ENCODE results near the gene DNAH10.
"Not testable (repeated sequence)": the region's sequence is repeated elsewhere in the genome, so short reads cannot be mapped to it uniquely, and the experiment has no call there.

The DNAH10 gene

DNA sequence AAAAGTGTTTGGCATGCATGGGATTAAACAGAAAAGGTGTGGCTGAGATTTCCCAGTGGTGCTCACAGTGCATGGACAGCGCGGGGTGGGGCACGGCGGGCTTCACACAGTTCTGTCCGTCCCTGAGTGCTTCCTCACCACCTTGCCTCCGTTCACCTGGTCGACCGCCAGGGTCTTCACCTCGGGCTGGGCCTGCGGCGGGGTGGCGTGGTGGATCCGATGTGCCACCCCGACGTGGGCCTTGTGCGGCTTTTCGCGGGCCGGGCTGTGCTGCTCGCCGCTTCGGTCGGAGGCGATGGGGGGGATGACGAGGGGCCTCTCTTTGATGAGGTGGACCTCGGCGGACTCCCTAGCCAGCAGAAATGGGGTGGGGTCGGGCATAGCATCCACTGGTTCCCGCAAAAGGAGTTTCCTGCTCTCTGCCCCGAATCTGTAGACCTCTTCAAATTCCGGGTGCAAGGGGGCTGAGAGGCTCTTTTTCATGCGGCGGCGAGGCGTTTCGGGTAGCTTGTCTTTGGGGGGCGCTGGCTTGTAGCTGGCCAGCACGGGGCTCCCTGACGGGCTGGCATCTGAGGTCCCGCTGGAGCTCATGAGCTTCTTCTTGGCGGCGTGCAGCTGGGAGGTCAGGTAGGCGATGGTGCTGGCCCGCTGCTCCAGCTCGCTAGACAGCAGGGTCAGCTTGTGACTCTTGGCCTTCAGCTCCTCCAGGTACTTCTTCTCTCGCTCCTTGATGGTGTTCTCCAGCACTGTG lies 175.0 kb downstream of the DNAH10 start:
- DNase-seq (ENCODE audit: low spot score) = no peak

DNA sequence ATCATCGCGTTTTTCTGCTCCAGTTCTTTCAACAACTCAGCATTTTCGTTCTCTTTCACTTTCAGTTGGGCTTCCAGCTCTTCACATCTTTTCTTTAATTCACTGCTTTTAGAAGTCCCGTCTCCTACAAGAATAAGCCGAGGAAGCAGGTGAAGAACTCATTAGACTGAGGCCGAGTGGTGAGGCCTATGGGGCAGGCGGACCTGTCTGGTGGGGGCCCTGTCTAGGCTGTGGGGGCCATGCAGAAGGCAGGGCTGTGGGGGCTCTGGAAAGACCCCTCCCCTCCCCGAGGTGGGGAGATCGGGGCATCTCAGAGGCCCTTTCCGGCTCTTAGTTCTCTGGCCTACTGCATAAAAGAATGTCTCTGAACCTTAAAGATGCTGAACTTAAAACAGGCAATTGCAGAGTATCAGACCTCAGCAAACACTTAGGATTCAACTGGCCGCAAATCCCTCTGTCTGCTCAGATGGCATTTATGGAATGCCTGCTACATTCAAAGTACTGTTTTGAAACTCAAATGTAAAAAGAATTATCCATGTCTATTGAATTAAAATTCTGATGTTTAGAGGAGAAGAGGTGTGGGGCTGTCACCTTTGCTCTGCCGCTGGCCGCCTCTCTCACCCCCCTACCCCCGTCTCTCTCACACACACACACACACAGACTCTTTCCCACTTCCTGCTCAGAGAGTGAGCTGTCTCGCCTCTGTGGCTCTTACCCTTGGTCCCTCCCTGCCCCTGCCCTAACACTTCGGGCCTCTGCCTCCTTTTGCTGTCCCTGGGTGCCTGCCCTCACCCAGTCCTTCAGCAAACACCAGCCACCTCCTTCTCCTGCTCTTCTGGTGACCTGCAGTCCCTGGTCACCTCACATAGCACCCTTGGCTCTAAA lies 175.8 kb downstream of the DNAH10 start:
- DNase-seq (ENCODE audit: low spot score) = no peak

DNA sequence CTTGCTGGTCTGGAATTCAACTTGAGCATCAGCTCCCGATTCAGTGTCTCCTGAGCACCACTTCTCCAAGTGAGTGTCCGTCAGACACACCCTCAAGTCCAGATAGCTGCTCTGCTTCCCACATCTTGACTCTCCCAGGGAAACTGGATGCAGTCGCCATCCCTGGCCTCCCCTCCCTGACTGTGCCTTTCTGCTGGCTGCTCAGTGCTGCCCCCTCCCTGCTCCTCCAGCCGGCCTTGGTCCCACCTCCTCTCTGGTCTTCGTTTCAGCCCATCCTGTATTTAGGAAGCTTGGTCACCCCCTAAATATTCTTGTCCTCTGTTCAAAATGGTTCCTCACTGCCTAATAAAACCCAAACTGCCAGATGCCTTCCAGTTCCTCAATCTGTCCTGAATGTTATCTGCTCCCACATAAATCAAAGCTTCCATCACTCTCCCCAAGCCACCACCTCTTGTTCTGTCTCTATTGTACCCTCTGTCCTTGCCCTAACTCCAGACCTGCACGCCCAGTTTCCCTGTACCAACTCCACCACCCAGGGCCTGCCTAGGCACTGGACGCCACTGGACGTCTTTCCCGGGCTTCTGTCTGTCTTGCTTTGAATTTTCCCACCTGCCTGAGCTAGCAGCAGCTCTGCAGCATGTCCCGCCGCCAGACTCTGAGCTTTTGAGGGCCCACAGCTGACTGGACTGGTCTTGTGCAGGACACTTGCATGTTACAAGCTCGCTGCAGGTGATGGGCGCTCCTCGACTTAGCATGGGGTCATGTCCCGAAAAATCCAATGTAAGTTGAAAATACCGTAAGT lies 176.8 kb downstream of the DNAH10 start:
- no peak for DNase-seq (ENCODE audit: low spot score)

GRCh38 chr12:123939716-123940626 lies 177.9 kb downstream of the DNAH10 start:
- no peak for DNase-seq (ENCODE audit: low spot score)

- no peak for DNase-seq (ENCODE audit: low spot score)
These were observed 178.5 kb downstream of the DNAH10 start for GRCh38 chr12:123940627-123940966.

- DNase-seq (ENCODE audit: low spot score) = no peak
These were observed 178.9 kb downstream of the DNAH10 start for GRCh38 chr12:123941000-123941399.

DNA sequence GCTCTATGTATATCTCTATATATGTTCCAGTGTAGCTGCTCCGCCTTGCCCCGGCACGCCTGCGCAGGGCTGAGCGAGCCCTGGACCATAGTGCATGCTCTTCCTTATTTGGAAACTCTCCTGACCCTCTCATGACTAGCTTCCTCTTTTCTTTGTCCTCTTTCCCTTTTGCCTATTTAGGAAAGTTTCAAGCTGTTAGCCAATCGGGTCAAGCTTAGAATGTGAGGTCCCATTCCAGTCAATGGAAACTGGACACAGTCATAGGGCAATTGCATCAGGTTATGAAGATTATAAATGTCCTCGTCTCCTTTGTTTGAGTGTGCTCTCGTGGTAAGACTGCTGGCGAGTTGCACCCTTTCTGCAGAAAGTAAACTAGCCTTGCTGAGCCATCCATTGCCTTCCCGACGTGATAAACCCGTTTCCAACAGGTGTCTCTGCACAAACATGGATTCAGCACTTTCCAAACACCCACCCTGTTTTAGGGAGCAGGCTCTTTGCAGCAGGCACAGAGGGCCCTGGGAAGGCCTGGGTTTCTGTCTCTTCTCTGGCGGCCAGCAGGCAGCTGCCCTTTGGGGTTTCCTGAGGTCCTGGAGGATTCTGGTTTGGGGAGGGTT lies 179.6 kb downstream of the DNAH10 start:
- no peak for DNase-seq (ENCODE audit: low spot score)

GRCh38 chr12:123942238-123942653 lies 180.1 kb downstream of the DNAH10 start:
- peak; percentile 86 for DNase-seq (ENCODE audit: low spot score)

DNA sequence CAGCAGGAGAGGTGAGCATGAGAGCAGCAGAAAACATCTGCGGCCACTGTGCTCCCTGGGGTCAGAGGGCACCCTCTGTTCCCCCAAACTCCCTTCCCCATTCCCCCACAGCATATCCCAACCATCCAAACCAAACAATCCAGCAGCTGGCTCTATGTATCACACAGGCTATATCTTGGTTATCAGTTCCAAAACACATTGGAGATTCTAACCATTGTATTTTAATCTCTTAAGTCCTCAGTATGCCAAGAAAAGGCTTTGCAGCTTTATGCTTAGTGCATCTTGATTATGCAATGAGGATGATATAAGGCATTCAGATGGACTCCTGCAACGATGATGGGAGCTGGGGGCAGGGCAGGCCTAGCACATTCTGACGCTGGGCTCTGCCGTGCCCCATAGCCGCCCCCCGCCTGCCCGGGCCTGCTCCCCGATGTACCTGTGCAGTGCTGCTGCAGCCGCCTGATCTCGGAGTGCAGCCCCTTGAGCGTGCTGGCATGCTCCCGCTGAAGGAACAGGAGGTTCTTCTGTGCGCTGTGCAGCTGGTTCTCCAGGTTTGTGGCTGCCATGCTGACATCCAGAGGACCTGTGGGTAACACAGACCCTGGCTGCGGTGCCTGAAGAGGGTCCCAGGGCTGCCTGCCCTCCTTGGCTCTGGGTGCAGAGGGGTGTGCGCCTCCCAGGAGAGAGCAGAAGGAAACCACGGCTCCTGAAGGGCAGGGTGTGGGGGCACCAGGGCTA lies 181.0 kb downstream of the DNAH10 start:
- peak; percentile 27 for DNase-seq (ENCODE audit: low spot score)

GRCh38 chr12:123943816-123944215 lies 181.7 kb downstream of the DNAH10 start:
- DNase-seq (ENCODE audit: low spot score) = no peak

- no peak for DNase-seq (ENCODE audit: low spot score)
These were observed 182.6 kb downstream of the DNAH10 start for GRCh38 chr12:123944696-123945095.

- no peak for DNase-seq (ENCODE audit: low spot score)
These were observed 183.4 kb downstream of the DNAH10 start for GRCh38 chr12:123945287-123946151.

- DNase-seq (ENCODE audit: low spot score) = no peak
These were observed 184.0 kb downstream of the DNAH10 start for GRCh38 chr12:123946152-123946515.

DNA sequence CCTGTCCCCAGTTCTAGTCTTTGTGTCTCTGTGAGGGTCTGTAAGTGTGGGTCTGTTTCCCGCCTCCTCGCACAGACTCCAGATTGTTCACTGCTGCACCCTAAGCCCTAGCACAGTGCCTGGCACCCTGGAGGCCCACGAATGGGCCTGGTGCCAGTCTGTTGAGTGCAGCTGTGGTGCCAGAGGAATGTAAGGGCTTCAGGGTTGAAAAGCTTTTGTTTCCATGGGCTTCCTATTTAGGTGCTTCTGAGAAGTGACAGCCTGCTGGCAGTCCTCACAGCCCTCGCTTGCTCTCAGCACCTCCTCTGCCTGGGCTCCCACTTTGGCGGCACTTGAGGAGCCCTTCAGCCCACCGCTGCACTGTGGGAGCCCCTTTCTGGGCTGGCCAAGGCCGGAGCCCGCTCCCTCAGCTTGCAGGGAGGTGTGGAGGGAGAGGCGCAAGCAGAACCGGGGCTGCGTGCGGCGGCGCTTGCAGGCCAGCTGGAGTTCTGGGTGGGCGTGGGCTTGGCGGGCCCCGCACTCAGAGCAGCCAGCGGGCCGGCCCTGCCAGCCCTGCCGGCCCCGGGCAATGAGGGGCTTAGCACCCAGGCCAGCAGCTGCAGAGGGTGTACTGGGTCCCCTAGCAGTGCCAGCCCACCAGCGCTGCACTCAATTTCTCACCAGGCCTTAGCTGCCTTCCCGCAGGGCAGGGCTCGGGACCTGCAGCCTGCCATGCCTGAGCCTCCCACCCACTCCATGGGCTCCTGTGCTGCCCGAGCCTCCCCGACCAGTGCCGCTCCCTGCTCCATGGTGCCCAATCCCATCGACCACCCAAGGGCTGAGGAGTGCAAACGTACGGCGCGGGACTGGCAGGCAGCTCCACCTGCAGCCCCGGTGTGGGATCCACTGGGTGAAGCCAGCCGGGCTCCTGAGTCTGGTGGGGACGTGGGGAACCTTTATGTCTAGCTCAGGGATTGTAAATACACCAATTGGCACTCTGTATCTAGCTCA lies 184.7 kb downstream of the DNAH10 start:
- not testable (repeated sequence) for DNase-seq (ENCODE audit: low spot score)

GRCh38 chr12:123947531-123947930 lies 185.4 kb downstream of the DNAH10 start:
- DNase-seq (ENCODE audit: low spot score) = not testable (repeated sequence)

- no peak for DNase-seq (ENCODE audit: low spot score)
These were observed 186.3 kb downstream of the DNAH10 start for GRCh38 chr12:123948401-123948795.

DNA sequence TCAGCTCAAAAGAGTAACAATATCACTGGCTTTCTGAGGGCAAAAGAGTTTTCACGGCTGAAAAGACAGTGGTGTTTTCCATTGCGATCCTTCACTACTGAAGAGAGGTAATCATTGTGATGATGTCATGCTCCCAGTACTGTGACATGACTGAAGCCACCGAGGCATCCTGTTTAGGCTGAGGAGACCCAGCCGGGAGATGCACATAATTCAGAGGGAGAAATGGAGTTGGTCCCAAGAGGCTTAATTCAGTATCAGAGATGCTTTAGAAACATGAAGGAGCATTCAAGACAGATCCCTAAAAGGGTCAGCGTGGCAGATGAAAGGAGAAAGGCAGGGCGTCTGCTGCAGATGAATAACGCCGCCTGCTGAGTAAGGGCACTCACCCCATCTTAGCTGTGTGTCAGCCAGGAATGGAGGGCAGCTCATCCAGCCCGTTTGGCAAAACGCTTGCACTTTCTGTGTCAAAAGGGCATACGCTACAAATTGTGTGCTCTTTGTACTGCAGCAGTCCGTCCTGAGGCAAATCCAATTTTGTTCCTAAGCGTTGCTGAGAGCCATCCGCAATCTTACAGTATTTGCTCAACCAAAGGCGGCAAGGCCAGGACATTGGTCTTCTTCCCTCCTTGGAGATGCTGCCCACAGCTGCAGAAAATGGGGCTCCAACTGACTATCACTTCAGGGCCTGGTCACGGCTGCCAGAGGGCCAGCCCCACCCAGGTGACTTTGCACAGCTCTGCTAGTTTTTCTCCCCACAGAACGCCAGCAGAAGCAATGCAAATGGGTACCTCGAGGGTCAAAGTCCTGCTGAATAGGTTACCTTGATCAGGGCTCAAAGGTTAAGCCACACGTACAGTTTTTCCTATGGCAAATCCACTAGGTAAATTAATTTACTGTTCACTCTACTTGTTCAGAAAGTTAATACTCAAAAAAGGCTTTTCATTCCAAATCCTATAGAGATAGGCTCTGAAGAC lies 187.0 kb downstream of the DNAH10 start:
- no peak for DNase-seq (ENCODE audit: low spot score)

All from AG08395 (cell line).